ENCODE measurements around the gene MYOZ2.

Gene MYOZ2

GRCh38 chr4:119099227-119099810 lies 36.3 kb upstream of the MYOZ2 start:
- H3K4me3 ChIP-seq (ENCODE audit: low read length): no peak overlapping the region
- TF ChIP-seq CTCF (conservative IDR thresholded peaks at IDR 0.05; ENCODE audit: low read depth, low read length): no peak
- no peak for DNase-seq (ENCODE audit: low read depth)

GRCh38 chr4:119100655-119101054 lies 35.0 kb upstream of the MYOZ2 start:
- DNase-seq (ENCODE audit: low read depth): no peak
- TF ChIP-seq CTCF (conservative IDR thresholded peaks at IDR 0.05; ENCODE audit: low read depth, low read length): no peak

GRCh38 chr4:119103263-119103662 lies 32.4 kb upstream of the MYOZ2 start:
- peak; percentile 93 for DNase-seq (ENCODE audit: low read depth)
- no peak for TF ChIP-seq CTCF (conservative IDR thresholded peaks at IDR 0.05; ENCODE audit: low read depth, low read length)
- no peak overlapping the region for H3K4me3 ChIP-seq (ENCODE audit: low read length)

More at GRCh38 chr4:119100655-119101054, 35.0 kb upstream of the MYOZ2 start:
- H3K4me3 ChIP-seq (ENCODE audit: low read length): no peak overlapping the region

GRCh38 chr4:119104644-119105273 lies 30.9 kb upstream of the MYOZ2 start:
- TF ChIP-seq CTCF (conservative IDR thresholded peaks at IDR 0.05; ENCODE audit: low read depth, low read length): no peak
- no peak for DNase-seq (ENCODE audit: low read depth)
- no peak overlapping the region for H3K4me3 ChIP-seq (ENCODE audit: low read length)

GRCh38 chr4:119105605-119106004 lies 30.0 kb upstream of the MYOZ2 start:
- no peak for DNase-seq (ENCODE audit: low read depth)
- no peak for TF ChIP-seq CTCF (conservative IDR thresholded peaks at IDR 0.05; ENCODE audit: low read depth, low read length)
- H3K4me3 ChIP-seq (ENCODE audit: low read length): no peak overlapping the region

GRCh38 chr4:119106036-119107000 lies 29.3 kb upstream of the MYOZ2 start:
- no peak for TF ChIP-seq CTCF (conservative IDR thresholded peaks at IDR 0.05; ENCODE audit: low read depth, low read length)
- H3K4me3 ChIP-seq (ENCODE audit: low read length): no peak overlapping the region
- DNase-seq (ENCODE audit: low read depth): no peak

Measured in retinal pigment epithelial cell (primary cell).